Stimulated activated CD8-positive, alpha-beta memory T cell treated with anti-CD3 and anti-CD28 coated beads, Interleukin-12 subunit alpha, Interleukin-12 subunit beta, amount 100 ng/mL, for 4 hours (primary cell): ENCODE data around the gene FRAS1.
"Not testable (repeated sequence)": the region's sequence is repeated elsewhere in the genome, so short reads cannot be mapped to it uniquely, and the experiment has no call there.

ENCODE experiments used
- DNase-seq: peaks from one replicate; pipeline ENCODE4 v3.0.0-alpha.2; 2020; ENCODE audit warnings: low read depth

Gene FRAS1

DNA sequence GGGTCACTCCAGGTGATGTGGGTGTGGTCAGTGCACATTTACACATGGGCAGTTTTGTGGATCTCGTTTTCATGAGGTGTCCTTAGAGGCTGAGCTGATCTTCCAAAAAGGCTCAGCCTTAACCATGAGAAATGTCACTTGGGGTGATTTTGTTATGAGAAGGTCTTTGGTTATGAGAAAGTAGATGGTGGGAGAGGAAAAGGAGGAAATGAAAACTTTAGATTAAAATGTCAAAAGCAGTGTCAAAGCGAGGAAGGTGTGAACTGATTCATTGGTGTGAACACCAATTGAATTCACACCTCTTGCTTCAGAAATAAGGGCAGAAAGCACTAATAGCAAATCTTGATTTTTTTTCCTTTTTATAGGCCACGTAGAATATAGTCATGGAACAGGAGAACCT is 394.3 kb downstream of the FRAS1 start:
- no peak for DNase-seq

DNA sequence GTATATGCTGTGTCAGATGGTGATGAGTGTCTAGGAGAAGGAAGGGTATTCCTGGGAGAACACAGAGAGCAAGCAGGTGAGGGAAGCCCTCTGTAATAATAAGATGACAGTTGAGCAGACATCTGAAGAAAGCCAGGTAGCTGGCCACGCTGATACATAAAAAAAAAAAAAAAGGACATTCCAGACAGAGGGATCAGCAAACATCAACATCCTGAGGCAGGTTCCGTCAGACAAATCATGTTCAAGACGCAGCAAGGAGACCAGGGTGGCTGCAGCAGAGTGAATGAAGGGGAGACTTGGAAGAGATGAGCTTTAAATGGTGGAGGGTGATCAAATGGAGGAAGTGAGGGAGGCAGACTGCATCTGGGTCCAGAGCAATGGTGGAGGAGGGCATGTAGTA is 396.9 kb downstream of the FRAS1 start:
- no peak for DNase-seq

DNA sequence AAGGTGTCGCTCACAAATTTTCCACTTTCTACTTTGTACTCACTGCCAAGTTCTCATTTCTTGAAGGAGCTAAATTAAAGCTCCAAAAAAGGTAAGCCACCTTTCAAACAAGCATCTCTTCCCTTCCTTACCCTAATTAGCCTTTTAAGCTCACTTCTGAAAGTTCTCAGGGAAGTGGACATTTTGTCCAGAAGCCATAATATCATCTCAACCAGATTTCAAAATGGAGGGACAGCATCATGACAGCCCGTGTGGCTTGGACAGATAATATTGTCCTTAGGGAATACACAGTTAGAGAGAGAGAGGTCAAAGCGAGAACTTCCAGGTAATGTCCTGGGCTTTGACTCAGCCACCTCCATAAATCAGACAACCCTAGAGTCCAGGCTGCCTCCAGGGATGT is 400.6 kb downstream of the FRAS1 start:
- no peak for DNase-seq

DNA sequence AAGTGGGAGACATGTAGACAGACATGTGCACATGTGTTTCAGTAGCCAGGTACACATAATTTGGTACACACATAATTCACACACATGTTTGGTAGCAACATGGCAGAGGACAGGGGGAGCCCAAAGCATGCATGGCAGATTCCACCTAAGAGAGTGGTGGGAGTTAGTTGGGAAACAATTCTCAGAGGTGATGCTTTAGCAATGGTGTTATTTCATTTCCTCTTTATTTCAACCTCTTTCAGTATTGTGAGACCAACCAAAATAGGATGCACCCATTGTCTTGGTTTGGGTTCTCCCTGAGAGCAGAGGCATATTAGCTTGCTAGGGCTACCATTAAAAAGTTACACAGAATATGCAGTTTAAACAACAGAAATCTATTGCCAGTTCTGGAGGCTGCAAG is 402.2 kb downstream of the FRAS1 start:
- no peak for DNase-seq

DNA sequence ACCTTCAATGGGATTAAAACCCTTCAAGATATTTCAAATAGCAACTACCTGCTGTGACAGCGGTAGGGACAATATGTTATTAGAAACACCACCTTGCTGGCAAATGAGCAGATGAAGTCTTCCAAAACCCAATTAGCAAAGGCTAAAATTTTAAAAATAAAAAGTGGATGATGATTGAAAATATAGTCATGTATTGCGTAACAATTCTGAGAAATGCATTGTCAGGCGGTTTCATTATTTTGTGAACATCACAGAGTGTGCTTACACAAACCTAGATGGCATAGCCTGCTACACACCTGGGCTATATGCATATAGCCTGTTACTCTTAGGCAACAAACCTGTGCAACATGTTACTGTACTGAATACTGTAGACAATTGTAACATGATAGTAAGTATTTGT is 403.2 kb downstream of the FRAS1 start:
- no peak for DNase-seq

DNA sequence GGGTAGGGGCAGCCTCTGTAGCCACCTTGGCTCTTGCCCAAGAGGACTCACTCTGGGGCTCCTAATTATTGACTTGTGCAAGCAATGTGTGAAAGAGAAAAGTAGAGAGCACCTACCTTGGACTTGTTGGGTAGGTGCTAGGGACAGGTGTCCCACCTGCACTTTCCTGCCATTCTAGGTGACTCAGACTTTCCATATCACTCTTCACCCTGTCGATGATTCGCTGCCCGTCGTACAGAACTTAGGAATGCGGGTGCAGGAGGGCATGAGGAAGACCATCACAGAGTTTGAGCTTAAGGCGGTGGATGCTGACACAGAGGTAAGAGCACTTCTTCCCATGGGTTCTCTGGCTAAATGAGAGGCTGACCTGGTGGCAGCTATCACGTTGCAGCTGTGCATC is 407.1 kb downstream of the FRAS1 start:
- DNase-seq = no peak

DNA sequence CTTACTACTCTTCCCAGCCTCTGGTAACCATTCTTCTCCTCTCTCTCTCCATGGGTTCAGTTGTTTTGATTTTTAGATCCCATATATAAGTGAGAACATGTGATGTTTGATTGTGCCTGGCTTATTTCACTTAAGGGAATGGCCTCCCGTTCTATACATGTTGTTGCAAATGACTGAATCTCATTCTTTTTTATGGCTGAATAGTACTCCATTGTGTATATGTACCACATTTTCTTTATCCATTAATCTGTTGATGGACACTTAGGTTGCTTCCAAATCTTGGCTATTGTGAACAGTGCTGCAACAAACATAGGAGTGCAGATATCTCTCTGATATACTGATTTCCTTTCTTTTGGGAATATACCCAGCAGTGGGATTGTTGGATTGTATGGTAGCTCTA is 410.1 kb downstream of the FRAS1 start:
- DNase-seq = not testable (repeated sequence)

DNA sequence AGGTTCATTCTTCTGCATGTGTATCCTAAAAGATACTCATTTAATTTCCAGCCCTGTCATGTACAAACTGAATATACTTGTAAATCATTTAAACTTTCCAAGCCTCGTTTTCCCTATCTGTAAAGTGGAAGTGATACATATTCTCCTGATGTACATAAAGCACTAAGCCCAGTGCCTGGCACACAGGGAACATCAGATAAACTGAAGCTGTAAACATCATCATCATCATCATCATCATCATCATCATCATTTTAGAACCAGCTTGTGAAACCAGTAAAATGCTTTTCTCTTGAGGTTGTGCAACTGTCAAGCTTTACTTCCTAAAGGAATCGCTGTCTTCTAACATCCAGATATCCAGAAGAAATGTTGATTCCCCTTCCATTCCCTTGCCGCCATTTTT is 411.1 kb downstream of the FRAS1 start:
- no peak for DNase-seq

DNA sequence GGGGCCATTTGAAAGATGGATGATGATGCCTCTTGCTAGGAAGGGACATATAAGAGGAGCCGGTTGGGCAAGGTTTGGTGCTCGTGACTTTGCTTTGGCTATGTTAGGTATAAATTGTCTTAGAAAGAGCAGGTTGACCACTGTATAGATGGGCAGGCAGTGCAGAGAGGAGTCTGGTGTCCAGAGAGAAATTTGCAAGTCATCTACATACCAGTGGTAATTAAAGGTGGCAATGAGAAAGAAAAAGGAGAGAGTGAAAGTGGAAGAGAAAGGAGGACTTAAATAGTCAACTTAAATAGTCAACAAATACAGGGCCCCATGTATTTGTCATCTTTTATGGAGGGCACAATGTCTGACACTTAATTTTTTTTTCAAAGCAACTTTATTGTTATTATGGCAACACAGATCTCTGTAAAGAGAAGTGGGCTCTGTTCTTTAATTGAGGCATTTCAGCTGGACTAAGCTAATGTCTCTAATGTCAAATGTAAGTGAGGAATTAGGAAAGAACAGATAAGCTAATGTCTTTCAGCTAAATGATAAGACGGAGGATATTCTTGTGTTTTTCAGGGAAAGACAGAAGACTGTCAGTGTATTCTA is 419.1 kb downstream of the FRAS1 start:
- DNase-seq = no peak

DNA sequence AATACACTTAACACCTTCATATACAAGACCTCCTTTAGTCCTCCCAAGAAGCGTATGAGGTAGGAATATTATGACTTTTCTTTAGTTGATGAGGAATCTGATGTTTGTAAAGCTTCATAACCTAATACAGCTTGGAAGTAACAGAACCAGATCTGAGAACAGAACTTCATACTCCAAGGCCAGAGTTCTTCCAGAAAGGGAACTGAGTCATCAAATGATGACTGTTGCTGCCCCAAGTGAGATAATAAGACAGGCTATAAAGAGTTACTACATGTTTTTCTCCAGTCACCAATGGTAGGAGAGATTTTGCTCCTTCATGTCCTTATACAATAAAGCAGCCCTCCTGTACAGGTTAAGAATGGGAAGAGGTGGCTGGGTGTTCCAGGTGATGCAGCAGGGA is 420.2 kb downstream of the FRAS1 start:
- DNase-seq = no peak

DNA sequence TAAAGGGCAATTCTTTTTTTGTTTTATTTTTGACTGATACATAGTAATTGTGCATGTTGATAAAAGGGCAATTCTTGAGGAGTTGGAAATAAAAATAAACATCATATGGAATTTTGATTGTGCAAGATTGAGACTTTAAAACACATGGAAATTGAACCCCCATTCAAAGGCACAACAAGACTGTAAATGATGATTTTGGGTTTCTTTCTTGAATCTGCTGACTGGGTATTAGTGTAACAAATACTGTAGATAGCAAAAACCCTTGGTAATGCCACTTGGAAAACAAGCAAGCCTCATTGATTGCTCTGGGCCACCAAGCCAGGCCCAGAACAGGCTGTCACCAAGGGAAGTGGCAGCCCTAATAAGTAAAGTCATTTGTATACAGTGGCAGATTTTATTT is 421.4 kb downstream of the FRAS1 start:
- DNase-seq = no peak

DNA sequence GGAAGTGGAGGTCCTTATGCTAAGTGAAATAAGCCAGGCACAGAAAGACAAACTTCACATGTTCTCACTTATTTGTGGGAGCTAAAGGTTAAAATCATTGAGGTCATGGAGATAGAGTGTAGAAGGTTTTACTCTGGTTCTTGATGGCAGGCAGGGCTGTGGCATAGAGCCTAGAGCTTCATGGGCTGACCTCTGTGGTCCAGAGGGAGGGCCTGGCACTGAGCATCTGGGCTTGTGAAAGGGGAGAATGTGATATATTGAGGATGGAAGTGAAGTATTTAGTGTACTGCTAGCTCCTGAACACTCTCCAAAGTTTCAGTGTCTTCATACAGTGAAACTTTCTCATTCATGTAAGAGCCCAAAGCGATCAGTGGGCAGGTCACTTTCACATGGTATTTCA is 423.2 kb downstream of the FRAS1 start:
- no peak for DNase-seq

DNA sequence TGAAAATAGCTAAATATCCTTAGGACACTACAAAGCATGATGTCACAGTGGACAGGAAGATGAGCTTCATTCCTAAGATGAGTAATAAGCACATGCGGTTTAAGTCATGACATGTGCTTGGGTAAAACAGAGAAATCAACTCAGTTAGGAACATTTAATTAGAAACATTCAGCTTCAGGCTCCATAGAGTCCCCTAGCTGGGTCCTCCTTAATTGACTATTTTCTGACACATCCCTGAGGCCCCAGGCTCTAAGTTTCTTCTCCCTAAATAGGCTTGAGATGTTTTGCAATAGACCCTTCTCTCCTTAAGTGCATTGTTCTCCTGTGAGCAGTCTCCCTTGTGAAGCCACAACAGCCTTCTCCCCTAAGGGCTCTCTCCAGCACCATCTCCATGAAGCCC is 424.1 kb downstream of the FRAS1 start:
- no peak for DNase-seq

DNA sequence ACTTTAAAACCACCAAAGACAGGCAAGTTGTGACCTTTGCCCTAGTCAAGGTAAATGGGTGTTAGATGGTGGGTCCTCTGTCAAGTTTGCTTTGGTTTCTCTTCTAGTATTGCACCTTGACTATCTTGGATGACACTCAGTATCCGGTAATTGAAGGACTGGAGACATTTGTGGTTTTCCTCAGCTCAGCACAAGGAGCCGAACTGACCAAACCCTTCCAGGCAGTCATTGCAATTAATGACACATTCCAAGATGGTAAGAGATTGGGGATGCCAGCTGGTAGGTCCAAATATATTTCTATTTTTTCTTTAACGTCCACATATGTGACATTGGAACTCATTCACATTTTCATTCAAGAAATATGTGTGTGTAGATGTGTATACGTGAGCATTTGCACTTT is 425.2 kb downstream of the FRAS1 start:
- DNase-seq = no peak

DNA sequence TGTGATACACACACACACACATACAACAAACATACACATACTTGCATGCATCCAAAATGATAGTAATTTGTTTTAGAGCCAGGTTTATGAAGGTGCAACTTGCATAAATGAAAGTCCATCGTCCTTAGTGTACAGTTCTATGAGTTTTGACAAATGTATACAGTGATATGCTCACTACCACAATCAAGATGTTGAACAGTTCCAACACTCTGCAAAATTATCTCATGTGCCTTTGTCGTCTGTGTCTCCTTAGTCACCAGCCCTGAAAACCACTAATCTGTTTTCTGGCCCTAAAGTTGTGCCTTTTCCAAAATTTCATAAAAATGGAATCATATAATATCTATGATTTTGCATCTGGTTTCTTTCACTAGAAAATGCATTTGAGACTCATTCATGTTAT is 426.7 kb downstream of the FRAS1 start:
- DNase-seq = no peak

DNA sequence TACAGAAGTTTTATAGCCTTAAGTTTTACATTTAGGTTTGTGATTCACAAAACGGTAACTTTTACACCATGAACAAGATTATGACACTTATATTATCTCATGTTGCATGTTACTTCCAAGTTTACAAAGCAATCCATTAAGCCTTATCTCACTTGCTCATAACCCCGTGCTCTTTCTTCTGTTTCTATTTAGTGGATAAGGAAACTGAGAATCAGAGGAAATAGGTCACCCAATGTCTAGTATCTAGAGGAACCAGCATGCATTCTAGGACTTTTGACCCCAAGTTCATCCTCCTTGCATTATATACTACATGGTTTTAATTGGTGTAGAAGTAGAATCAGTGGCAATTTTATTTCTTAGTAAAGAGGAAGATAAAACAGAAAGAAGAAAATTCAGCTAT is 427.5 kb downstream of the FRAS1 start:
- no peak for DNase-seq

DNA sequence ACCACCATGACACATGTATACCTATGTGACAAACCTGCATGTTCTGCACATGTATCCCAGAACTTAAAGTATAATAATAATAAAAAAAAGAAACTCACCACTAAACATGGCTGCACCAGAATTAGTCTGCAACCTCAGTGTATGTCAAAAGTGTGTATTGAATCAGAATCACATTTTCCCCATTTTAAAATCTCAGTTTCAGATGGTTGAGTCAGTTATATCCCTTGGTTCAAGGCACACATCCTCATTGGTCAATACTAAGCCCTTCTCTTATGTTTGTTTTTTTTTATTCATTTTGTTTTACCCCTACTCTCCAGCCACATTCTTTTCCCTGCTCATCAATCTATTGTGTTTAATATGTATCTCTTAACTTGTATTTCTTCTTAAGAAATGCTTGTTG is 436.6 kb downstream of the FRAS1 start:
- no peak for DNase-seq

DNA sequence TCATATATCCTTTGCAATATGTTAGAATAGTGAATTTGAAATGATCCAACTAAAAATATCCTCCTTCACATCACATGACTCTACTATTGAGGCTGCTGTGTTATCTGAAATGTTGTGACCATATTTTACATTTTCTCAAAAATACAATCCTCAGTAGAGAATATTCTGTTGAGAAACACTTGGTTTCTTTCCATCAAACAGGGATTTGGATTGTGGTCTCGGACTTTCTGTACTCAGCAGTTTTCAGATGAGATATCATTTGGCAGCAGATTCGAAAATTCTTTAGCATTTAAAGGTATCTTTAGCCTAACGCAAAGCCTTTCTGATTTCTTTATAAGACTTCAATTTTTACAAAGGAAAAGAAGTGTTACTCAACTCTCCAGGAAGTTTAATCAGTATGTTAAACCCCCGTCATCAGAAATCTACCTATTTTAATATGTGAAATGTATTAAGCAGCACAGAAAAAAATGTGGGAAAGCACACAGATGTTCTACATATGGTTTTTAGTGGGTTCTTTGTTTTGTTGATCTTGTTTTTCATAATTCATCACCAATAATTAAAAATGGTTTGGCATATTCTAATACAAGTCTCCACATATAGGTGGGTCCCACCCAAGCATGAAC is 439.0 kb downstream of the FRAS1 start:
- DNase-seq = no peak

DNA sequence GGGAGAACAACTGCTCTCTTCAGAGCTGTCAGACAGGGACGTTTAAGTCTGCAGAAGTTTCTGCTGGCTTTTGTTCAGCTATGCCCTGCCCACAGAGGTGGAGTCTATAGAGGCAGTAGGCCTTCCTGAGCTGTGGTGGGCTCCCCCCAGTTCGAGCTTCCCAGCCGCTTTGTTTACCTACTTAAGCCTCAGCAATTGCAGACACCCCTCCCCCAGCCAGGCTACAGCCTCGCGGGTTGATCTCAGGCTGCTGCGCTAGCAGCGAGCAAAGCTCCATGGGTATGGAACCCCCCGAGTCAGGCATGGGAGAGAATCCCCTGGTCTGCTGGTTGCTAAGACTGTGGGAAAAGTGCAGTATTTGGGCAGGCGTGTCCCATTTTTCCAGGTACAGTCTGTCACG is 449.1 kb downstream of the FRAS1 start:
- not testable (repeated sequence) for DNase-seq

DNA sequence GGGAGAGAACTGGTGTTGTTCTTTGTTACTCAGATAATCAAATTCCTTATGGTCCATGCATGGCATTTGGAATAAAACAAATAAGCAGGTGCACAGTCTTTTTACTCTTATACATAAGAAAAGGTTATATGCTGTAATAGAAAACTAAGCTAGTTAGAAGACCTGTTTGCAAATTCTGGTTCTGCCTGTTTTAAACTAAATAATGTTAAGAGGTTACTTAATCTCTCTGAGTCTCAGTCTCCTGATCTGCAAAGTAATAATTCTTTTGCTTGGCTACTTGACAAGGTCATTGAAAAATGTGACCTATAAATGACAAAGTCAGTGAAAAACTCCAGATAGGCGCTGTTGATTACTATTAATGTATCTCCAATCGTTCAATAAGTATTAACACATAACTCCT is 451.9 kb downstream of the FRAS1 start:
- DNase-seq = no peak

DNA sequence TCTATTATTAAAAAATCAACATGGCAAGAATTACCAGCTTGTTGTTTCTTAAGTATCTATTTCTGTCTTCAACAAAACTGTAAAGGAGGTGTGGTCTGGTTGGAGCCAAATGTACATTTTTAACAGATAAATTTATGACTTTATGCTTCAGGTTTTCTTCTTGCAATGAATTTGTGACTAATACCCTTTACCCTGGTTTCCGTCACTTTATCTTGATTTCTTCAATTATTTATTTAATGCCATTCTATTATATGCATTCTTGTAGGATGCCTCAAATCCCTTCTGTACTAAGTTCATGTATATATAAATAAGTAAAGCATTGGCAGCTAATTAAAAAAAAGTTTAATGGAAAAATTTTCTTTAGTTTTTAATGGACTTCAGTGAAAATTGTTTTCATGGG is 453.0 kb downstream of the FRAS1 start:
- DNase-seq = no peak

DNA sequence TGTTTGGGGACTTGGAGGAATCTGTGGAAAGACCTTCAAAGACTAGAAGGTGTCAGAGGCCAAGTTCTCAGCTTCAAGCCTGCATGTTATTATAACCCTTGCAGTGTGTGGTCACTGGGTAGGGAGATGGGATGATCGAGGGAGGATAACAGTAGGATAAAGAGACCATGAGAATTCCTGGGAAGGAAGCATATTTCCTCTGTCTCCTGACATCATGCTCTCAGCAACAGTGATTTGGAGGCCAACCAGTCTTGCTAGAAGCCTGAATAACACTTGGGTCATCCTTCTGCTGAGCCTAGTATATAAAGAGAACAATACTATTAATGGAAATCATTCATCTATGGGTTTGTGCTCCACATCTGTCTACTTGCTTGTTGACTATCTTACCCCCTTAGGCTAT is 453.6 kb downstream of the FRAS1 start:
- DNase-seq = no peak

DNA sequence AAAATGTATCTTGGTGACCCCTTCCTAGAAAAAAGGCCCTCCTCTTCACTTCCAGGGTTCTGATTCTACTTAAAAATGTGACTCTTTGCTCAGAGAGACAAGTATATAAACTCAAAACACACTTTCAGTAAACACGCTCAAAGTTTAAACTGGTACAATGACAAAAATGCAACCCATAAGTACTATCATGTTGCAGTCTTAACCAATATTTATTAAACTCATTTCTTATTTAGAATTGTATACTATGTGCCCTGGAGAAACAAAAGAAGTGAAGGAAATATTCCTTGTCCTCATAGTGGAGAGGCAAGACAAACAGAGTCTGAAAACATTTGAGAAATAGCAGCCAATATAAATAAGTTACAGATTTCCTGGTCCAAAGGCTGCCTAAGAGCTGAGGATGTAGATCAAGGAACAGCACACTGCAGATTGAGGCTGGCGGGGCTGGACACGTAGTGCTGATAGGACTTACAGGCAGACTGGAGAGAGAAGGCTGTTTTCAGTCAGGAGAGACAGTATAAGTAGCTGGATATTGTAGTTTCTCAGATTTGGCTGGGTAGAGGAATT is 455.3 kb downstream of the FRAS1 start:
- no peak for DNase-seq

DNA sequence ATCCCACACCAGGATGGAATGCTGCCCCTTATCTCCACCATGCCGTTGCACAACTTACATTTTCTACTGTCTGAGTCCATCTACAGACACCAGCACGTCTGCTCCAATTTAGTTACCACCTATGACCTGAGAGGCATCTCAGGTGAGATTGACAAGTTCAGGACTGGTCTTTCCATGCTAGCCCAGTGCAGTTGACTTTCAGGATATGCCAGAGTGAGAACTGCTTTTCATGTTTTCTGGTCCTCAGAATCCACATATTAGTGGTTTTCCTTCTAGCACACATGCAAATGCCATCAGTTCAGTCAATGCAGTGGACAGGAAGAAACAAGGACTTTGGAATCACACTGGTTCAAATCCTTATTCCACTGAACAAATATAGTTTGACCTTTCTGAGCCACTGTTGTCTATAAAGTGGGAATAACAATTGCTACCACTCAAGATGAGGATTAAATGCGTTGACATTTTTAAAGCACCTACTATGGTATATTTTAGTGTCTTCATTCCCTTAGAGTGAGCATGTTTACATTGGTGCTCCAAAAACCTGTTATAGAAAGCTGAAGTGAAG is 456.4 kb downstream of the FRAS1 start:
- DNase-seq = no peak
